Chondrocyte (in vitro differentiated cells): ENCODE data around the gene PXN. TPM values are rescaled to one million over a fixed set of nuclear protein-coding genes. Genes with fewer than 3 reads are reported as not detected.

Experiments
- DNase-seq: peaks from one replicate; pipeline ENCODE4 v3.0.0; 2021; ENCODE audit warnings: mixed read lengths, low spot score
- H3K27ac Mint-ChIP-seq: one replicate; pipeline ENCODE4 v1.8.0; 2021; ENCODE audit warnings: mild to moderate bottlenecking, moderate library complexity, mixed read lengths; ENCODE audit not compliant: unreplicated experiment
- H3K27me3 Mint-ChIP-seq: 2 replicates; pipeline ENCODE4 v1.8.0; 2021; ENCODE audit warnings: low read depth, mixed read lengths
- H3K36me3 Mint-ChIP-seq: 2 replicates; pipeline ENCODE4 v1.8.0; 2021; ENCODE audit warnings: low read depth, mixed read lengths
- H3K4me1 Mint-ChIP-seq: 2 replicates; pipeline ENCODE4 v1.8.0; 2021; ENCODE audit warnings: low read depth, mild to moderate bottlenecking, mixed read lengths
- H3K4me3 Mint-ChIP-seq: one replicate; pipeline ENCODE4 v1.8.0; 2021; ENCODE audit warnings: mild to moderate bottlenecking, moderate library complexity, mixed read lengths; ENCODE audit not compliant: unreplicated experiment
- H3K9me3 Mint-ChIP-seq: 2 replicates; pipeline ENCODE4 v1.8.0; 2021; ENCODE audit warnings: low read depth, mixed read lengths
- CTCF ChIP-seq: fragments of 200-600 bp; sonication (generic); IDR thresholded peaks from 2 replicates; pipeline ENCODE4 v1.5.0; 2021; ENCODE audit warnings: antibody characterized with exemption, mild to moderate bottlenecking, moderate library complexity
- total RNA-seq: library from RNA; stranded (reverse); gene quantifications from 3 replicates; pipeline ENCODE4 v1.2.1, GENCODE V29; 2021

Gene PXN
- total RNA-seq, 1 donor from 2014 or later: 70.5 TPM

DNA sequence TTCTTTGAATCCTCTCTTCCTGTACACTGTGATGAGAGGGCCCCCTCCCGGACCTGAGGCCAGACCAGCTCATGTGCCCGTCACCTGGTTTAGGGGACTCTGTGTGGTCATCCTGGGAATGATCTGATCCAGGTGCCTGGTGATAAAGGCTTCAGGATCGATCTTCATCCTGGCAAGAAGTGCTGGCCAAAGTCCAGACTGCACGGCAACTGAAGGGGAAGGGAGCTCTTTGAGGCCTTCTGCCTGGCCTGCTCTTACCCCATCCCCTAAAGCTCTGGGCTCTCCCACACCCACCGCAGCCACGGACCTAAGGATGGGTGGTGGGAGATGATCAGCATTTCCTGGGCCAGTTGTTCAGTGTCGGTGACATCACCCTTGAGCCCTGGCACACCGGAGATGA is 102.8 kb downstream of the PXN start:
- Mint-ChIP-seq H3K27me3 (no peaks in the 10 kb centered on the region), H3K9me3 (no peaks in the 10 kb centered on the region), H3K36me3 (peaks cover 45% of the 10 kb centered on the region), H3K4me1 (no peaks in the 10 kb centered on the region), H3K27ac (no peak overlapping the region), H3K4me3 (no peak overlapping the region)
- TF ChIP-seq CTCF: no peak
- DNase-seq: no peak

DNA sequence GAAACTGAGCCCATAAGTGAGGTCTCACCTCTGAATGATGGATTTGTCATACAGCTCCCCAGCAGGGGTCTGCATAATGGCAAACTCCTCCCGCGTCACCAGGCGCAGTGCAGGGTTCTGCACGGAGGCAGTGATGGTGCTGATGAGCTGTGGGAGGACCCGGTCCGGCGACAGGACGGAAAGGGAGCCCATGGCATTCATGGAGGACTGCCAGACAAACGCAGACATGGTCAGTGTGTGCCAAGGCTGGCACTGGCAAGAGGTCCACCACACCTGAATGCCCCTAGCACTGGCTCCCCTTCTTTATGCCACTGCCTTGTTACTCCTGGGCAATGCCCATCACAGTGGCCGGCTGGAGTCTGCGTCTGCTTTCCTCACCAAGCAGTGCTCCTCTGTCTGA is 103.7 kb downstream of the PXN start:
- Mint-ChIP-seq H3K36me3 (peaks cover 51% of the 10 kb centered on the region), H3K4me1 (no peaks in the 10 kb centered on the region), H3K4me3 (no peak overlapping the region), H3K27me3 (no peaks in the 10 kb centered on the region), H3K9me3 (no peaks in the 10 kb centered on the region), H3K27ac (no peak overlapping the region)
- TF ChIP-seq CTCF: no peak
- no peak for DNase-seq

Other genes with a start within 250 kb of the PXN start
- gene RAB35, start 149.0 kb downstream of the PXN start, total RNA-seq: 37.2 to 49.6 TPM (median 44.4 TPM) in 3 replicates
- 92.3 to 137 TPM (median 97.5 TPM) in 3 replicates for gene GCN1, start 71.0 kb downstream of the PXN start, total RNA-seq
- gene RPLP0, start 64.6 kb downstream of the PXN start, total RNA-seq: 1,691 to 2,186 TPM (median 1,706 TPM) in 3 replicates
- gene RNU4-2, start 26.2 kb upstream of the PXN start, total RNA-seq: 4,282 to 4,899 TPM (median 4,793 TPM) in 3 replicates
- gene RNU4-1, start 27.5 kb upstream of the PXN start, total RNA-seq: 1,613 to 1,880 TPM (median 1,738 TPM) in 3 replicates
- 2.2 to 2.4 TPM (median 2.2 TPM) in 3 replicates for gene SIRT4, start 36.6 kb upstream of the PXN start, total RNA-seq
- gene PLA2G1B, start 62.0 kb upstream of the PXN start, total RNA-seq: 0.42 to 1.1 TPM in 2 of 3 replicates, not detected in the other
- gene MSI1, start 103.4 kb upstream of the PXN start, total RNA-seq: 2.5 to 2.8 TPM (median 2.6 TPM) in 3 replicates
- gene COX6A1, start 172.4 kb upstream of the PXN start, total RNA-seq: 299 to 302 TPM (median 300 TPM) in 3 replicates
- 26.3 to 32.3 TPM (median 27.1 TPM) in 3 replicates for gene TRIAP1, start 180.7 kb upstream of the PXN start, total RNA-seq
- gene GATC, start 180.7 kb upstream of the PXN start, total RNA-seq: 17.6 to 18.8 TPM (median 18.0 TPM) in 3 replicates
- gene SRSF9, start 204.0 kb upstream of the PXN start, total RNA-seq: 108 to 150 TPM (median 113 TPM) in 3 replicates
- gene DYNLL1, start 230.4 kb upstream of the PXN start, total RNA-seq: 317 to 550 TPM (median 322 TPM) in 3 replicates